Measurements from ENCODE around the gene FXYD7. TPM values are rescaled to one million over a fixed set of nuclear protein-coding genes. Genes with fewer than 3 reads are reported as not detected.

Gene FXYD7
- total and polyA plus RNA-seq, 2 donors from 2014 or later: 0.94 TPM; not detected in 1

DNA sequence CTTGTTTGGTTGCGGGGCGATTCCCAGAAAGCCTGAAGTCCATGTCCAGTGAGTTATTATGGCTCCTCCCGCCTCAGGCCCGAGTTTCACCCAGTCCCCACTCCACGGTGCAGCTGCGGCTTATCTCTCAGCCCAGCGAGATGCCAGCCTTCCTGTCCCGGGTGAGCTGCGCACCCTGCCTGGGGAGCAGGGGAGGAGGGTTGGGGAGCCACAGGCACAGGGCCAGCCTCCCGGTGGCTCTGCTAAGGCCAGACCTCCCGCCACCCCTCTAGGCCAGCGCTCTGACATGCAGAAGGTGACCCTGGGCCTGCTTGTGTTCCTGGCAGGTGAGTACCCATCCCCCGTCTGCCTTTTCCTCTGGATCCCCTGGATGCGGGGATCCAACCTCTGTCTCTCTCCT lies 24.0 kb upstream of the FXYD7 start:
- TF ChIP-seq, protein P1, sequence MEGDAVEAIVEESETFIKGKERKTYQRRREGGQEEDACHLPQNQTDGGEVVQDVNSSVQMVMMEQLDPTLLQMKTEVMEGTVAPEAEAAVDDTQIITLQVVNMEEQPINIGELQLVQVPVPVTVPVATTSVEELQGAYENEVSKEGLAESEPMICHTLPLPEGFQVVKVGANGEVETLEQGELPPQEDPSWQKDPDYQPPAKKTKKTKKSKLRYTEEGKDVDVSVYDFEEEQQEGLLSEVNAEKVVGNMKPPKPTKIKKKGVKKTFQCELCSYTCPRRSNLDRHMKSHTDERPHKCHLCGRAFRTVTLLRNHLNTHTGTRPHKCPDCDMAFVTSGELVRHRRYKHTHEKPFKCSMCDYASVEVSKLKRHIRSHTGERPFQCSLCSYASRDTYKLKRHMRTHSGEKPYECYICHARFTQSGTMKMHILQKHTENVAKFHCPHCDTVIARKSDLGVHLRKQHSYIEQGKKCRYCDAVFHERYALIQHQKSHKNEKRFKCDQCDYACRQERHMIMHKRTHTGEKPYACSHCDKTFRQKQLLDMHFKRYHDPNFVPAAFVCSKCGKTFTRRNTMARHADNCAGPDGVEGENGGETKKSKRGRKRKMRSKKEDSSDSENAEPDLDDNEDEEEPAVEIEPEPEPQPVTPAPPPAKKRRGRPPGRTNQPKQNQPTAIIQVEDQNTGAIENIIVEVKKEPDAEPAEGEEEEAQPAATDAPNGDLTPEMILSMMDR (IDR thresholded peaks at IDR 0.05; ENCODE audit: borderline replicate concordance, extremely low read depth, insufficient read depth): no peak
- H3K9ac ChIP-seq (ENCODE audit: low read length in 3 of 3): no peak overlapping the region
- no peak for DNase-seq
- no peaks in the 10 kb centered on the region for H3K9me3 ChIP-seq (ENCODE audit: control insufficient read depth in 2 of 3, insufficient read depth in 1 of 3, low read length in 3 of 3)
- H3K27me3 ChIP-seq (ENCODE audit: control insufficient read depth, insufficient read depth, low read length): no peaks in the 10 kb centered on the region
- no peaks in the 10 kb centered on the region for H3K36me3 ChIP-seq (ENCODE audit: control insufficient read depth in 2 of 3, insufficient read depth in 3 of 3, low read length in 3 of 3)
- no peak overlapping the region for H3K4me3 ChIP-seq (ENCODE audit: low read length in 3 of 3)
- intact Hi-C loops (cut with DNase I): no loop called here
- no peak for FAIRE-seq
- no peak overlapping the region for H3K27ac ChIP-seq (ENCODE audit: low read depth in 2 of 2, low read length in 2 of 2)
- H3K4me1 ChIP-seq (ENCODE audit: control insufficient read depth in 2 of 3, insufficient read depth in 2 of 3, low read depth in 1 of 3, low read length in 3 of 3): peaks cover 0 to 5% (median 4%) of the 10 kb centered on the region in 3 donors

GRCh38 chr19:35119578-35120155 lies 23.4 kb upstream of the FXYD7 start:
- Histone ChIP-seq H3K36me3 (ENCODE audit: control insufficient read depth in 2 of 3, insufficient read depth in 3 of 3, low read length in 3 of 3) (no peaks in the 10 kb centered on the region), H3K4me1 (ENCODE audit: control insufficient read depth in 2 of 3, insufficient read depth in 2 of 3, low read depth in 1 of 3, low read length in 3 of 3) (peaks cover 0 to 10% (median 0%) of the 10 kb centered on the region in 3 donors), H3K9me3 (ENCODE audit: control insufficient read depth in 2 of 3, insufficient read depth in 1 of 3, low read length in 3 of 3) (no peaks in the 10 kb centered on the region), H3K27me3 (ENCODE audit: control insufficient read depth, insufficient read depth, low read length) (no peaks in the 10 kb centered on the region), H3K27ac (ENCODE audit: low read depth in 2 of 2, low read length in 2 of 2) (no peak overlapping the region), H3K4me3 (ENCODE audit: low read length in 3 of 3) (no peak overlapping the region), H3K9ac (ENCODE audit: low read length in 3 of 3) (no peak overlapping the region)
- DNase-seq: no peak
- TF ChIP-seq, protein P1 (IDR thresholded peaks at IDR 0.05; ENCODE audit: borderline replicate concordance, extremely low read depth, insufficient read depth): no peak
- no peak for FAIRE-seq
- intact Hi-C loops (cut with DNase I): no loop called here

DNA sequence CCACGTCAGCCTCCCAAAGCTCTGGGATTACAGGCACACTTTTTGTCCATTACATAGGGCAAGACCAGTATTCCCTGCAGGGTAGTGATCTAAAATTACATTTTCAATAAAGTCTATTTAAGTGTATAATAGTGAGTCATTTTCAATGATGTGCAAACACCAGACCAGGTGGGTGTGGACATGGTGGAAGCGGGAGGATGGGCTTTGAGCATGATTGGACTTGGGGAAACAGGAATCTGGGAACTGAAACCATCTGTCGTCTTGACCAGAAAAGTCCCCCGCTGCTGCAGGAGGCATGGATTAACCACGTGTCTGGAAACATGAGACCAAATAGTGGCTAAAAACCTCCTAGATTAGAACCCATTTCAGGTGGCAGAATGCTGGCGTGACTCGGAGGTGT lies 22.6 kb upstream of the FXYD7 start:
- no peak for DNase-seq
- H3K27ac ChIP-seq (ENCODE audit: low read depth in 2 of 2, low read length in 2 of 2): no peak overlapping the region
- H3K4me1 ChIP-seq (ENCODE audit: control insufficient read depth in 2 of 3, insufficient read depth in 2 of 3, low read depth in 1 of 3, low read length in 3 of 3): peaks cover 0 to 9% (median 0%) of the 10 kb centered on the region in 3 donors

More for the DNA sequence above, 22.6 kb upstream of the FXYD7 start:
- H3K4me3 ChIP-seq (ENCODE audit: low read length in 3 of 3): no peak overlapping the region
- H3K36me3 ChIP-seq (ENCODE audit: control insufficient read depth in 2 of 3, insufficient read depth in 3 of 3, low read length in 3 of 3): no peaks in the 10 kb centered on the region
- H3K9ac ChIP-seq (ENCODE audit: low read length in 3 of 3): no peak overlapping the region
- FAIRE-seq: no peak
- no peaks in the 10 kb centered on the region for H3K9me3 ChIP-seq (ENCODE audit: control insufficient read depth in 2 of 3, insufficient read depth in 1 of 3, low read length in 3 of 3)
- TF ChIP-seq, protein P1 (IDR thresholded peaks at IDR 0.05; ENCODE audit: borderline replicate concordance, extremely low read depth, insufficient read depth): no peak
- intact Hi-C loops (cut with DNase I): no loop called here
- no peaks in the 10 kb centered on the region for H3K27me3 ChIP-seq (ENCODE audit: control insufficient read depth, insufficient read depth, low read length)

Data from kidney (tissue), 14 donors.